Measurements from ENCODE around the gene PLSCR4. TPM values are rescaled to one million over a fixed set of nuclear protein-coding genes. Genes with fewer than 3 reads are reported as not detected.

PLSCR4 gene
- total RNA-seq, 1 donor from 2014 or later, result 50.3 TPM

- no peak for DNase-seq (ENCODE audit: extremely low spot score in 2 of 2)
- TF ChIP-seq, protein P1, sequence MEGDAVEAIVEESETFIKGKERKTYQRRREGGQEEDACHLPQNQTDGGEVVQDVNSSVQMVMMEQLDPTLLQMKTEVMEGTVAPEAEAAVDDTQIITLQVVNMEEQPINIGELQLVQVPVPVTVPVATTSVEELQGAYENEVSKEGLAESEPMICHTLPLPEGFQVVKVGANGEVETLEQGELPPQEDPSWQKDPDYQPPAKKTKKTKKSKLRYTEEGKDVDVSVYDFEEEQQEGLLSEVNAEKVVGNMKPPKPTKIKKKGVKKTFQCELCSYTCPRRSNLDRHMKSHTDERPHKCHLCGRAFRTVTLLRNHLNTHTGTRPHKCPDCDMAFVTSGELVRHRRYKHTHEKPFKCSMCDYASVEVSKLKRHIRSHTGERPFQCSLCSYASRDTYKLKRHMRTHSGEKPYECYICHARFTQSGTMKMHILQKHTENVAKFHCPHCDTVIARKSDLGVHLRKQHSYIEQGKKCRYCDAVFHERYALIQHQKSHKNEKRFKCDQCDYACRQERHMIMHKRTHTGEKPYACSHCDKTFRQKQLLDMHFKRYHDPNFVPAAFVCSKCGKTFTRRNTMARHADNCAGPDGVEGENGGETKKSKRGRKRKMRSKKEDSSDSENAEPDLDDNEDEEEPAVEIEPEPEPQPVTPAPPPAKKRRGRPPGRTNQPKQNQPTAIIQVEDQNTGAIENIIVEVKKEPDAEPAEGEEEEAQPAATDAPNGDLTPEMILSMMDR (IDR thresholded peaks at IDR 0.05), result no peak
- TF ChIP-seq POLR2A (IDR thresholded peaks at IDR 0.05) (no peak), POLR2AphosphoS5 (IDR thresholded peaks at IDR 0.05; ENCODE audit: insufficient read depth in 1 of 2, low read depth in 1 of 2) (no peak)
- Histone ChIP-seq H3K36me3 (peaks cover 0 to 5% of the 10 kb centered on the region in 2 donors), H3K9me3 (no peaks in the 10 kb centered on the region), H3K27ac (no peak overlapping the region), H3K4me3 (no peak overlapping the region), H3K4me1 (no peaks in the 10 kb centered on the region), H3K27me3 (no peaks in the 10 kb centered on the region)
- intact Hi-C loops (cut with DNase I), result no loop called here
Observed at GRCh38 chr3:146200461-146201220, 50.3 kb downstream of the PLSCR4 start.

- Histone ChIP-seq H3K9me3 (no peaks in the 10 kb centered on the region), H3K4me1 (no peaks in the 10 kb centered on the region), H3K4me3 (no peak overlapping the region), H3K36me3 (peaks cover 0 to 4% of the 10 kb centered on the region in 2 donors), H3K27me3 (no peaks in the 10 kb centered on the region), H3K27ac (no peak overlapping the region)
- no peak for DNase-seq (ENCODE audit: extremely low spot score in 2 of 2)
- intact Hi-C loops (cut with DNase I), result no loop called here
- TF ChIP-seq POLR2AphosphoS5 (IDR thresholded peaks at IDR 0.05; ENCODE audit: insufficient read depth in 1 of 2, low read depth in 1 of 2) (no peak), POLR2A (IDR thresholded peaks at IDR 0.05) (no peak)
- TF ChIP-seq, protein P1 (IDR thresholded peaks at IDR 0.05), result no peak
Observed at GRCh38 chr3:146199762-146200161, 51.1 kb downstream of the PLSCR4 start.

DNA sequence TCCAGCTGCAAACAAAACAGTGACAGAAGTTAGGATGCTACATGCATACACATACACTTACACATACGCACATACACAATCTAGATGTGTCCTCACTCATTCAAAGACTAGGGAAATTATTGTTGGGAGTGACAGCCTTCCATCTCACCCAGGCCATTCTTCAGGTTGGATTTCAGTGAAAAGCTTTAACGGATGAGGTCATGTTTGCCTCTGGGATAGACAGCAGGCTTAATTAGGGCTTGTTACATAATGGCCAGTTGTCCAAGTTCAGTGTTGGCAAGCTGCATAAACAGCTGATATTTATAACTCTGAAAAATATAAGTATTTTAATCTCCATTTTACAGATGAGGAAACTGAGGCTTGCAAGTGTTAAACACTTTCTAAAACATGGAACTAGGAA lies 54.1 kb downstream of the PLSCR4 start:
- Histone ChIP-seq H3K27me3 (no peaks in the 10 kb centered on the region), H3K9me3 (no peaks in the 10 kb centered on the region), H3K4me1 (no peaks in the 10 kb centered on the region), H3K27ac (no peak overlapping the region), H3K4me3 (no peak overlapping the region), H3K36me3 (peaks cover 0 to 4% of the 10 kb centered on the region in 2 donors)
- intact Hi-C loops (cut with DNase I), result no loop called here
- DNase-seq (ENCODE audit: extremely low spot score in 2 of 2), result no peak
- TF ChIP-seq, protein P1 (IDR thresholded peaks at IDR 0.05), result no peak
- TF ChIP-seq POLR2AphosphoS5 (IDR thresholded peaks at IDR 0.05; ENCODE audit: insufficient read depth in 1 of 2, low read depth in 1 of 2) (no peak), POLR2A (IDR thresholded peaks at IDR 0.05) (no peak)

DNA sequence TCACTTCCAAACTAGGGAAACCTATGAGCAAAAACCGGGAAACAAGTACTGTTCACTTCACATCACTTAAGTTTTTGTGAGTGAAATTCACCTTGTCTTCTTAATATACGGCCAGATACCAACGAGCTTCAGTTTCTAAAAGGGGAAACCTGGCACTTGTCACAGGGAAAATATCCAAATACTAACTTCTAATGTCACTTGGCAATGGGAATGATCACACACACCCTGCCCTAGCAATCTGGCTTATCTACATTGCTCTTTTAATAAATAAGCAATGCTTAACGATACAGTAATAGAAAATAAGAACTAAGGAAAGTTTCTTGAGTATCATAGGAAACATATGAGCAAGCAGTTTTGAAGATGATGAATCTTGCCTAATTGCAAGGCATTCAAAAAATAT lies 55.3 kb downstream of the PLSCR4 start:
- Histone ChIP-seq H3K27me3 (no peaks in the 10 kb centered on the region), H3K4me3 (no peak overlapping the region), H3K9me3 (no peaks in the 10 kb centered on the region), H3K4me1 (no peaks in the 10 kb centered on the region), H3K27ac (no peak overlapping the region), H3K36me3 (peaks cover 0 to 4% of the 10 kb centered on the region in 2 donors)
- TF ChIP-seq, protein P1 (IDR thresholded peaks at IDR 0.05), result no peak
- TF ChIP-seq POLR2A (IDR thresholded peaks at IDR 0.05) (no peak), POLR2AphosphoS5 (IDR thresholded peaks at IDR 0.05; ENCODE audit: insufficient read depth in 1 of 2, low read depth in 1 of 2) (no peak)
- DNase-seq (ENCODE audit: extremely low spot score in 2 of 2), result no peak
- intact Hi-C loops (cut with DNase I), result no loop called here

DNA sequence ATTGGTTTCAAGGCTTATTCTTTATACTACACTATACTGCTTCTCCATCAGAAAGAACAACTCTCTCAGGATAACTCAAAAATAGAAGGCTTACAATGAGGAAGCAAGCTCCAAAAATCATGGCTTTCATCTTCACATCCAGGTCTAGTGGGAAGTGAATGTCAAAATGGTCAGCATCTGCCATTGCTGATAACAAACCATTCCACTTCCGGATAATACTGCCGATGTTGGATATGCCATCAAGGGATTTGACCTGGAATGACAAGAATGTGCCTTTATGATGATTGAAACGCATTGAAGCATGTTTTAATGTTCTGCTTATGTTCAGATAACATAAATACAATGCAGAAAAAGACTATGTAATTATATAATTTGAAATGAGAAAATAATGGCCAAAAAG lies 55.9 kb downstream of the PLSCR4 start:
- peaks cover 2% of the 10 kb centered on the region for H3K4me1 ChIP-seq
- H3K4me3 ChIP-seq, result no peak overlapping the region
- H3K9me3 ChIP-seq, result no peaks in the 10 kb centered on the region
- no peak overlapping the region for H3K27ac ChIP-seq
- H3K36me3 ChIP-seq, result peaks cover 0 to 4% of the 10 kb centered on the region in 2 donors
- H3K27me3 ChIP-seq, result no peaks in the 10 kb centered on the region
- TF ChIP-seq, protein P1 (IDR thresholded peaks at IDR 0.05), result no peak
- no peak for TF ChIP-seq POLR2A (IDR thresholded peaks at IDR 0.05)
- no peak for TF ChIP-seq POLR2AphosphoS5 (IDR thresholded peaks at IDR 0.05; ENCODE audit: insufficient read depth in 1 of 2, low read depth in 1 of 2)
- DNase-seq (ENCODE audit: extremely low spot score in 2 of 2), result no peak
- intact Hi-C loops (cut with DNase I), result no loop called here

Measured in vagina (tissue), 2 donors.